ENCODE data around the gene FZD10.

- TF ChIP-seq CTCF (IDR thresholded peaks at IDR 0.05) (no peak), POLR2A (IDR thresholded peaks at IDR 0.05) (no peak)
Measured at GRCh38 chr12:130117701-130118100, 44.6 kb upstream of the FZD10 start.

Measured in adrenal gland (tissue), 5 donors.